HEK293T (cell line): ENCODE measurements around the gene CRY2.

Source experiments
- CTCF ChIA-PET: fragments of 350-600 bp; formaldehyde crosslinking; extraction: SDS; loops from one replicate; lab custom pipeline; 2021; ENCODE audit warnings: antibody characterized with exemption, inconsistent platforms; lab: Yijun Ruan, JAX
- POLR2A ChIA-PET: fragments of 350-600 bp; formaldehyde crosslinking; extraction: SDS; loops from one replicate; lab custom pipeline; 2020; ENCODE audit warnings: antibody characterized with exemption, inconsistent platforms; lab: Yijun Ruan, JAX
- DNase-seq: peaks from one replicate; pipeline ENCODE4 v3.0.0; 2012; ENCODE audit warnings: mixed read lengths; ENCODE audit errors: extremely low spot score
- ARNT ChIP-seq: fragments of 450-650 bp; IDR thresholded peaks from 2 replicates; pipeline ENCODE4 v1.6.1; 2017; ENCODE audit warnings: mild to moderate bottlenecking
- BHLHE40 ChIP-seq: fragments of 450-650 bp; IDR thresholded peaks from 2 replicates; pipeline ENCODE4 v1.6.1; 2016; ENCODE audit warnings: mild to moderate bottlenecking, moderate library complexity, borderline replicate concordance
- CTBP1 ChIP-seq: fragments of 450-650 bp; IDR thresholded peaks from 2 replicates; pipeline ENCODE4 v1.6.1; 2016; ENCODE audit warnings: borderline replicate concordance
- ELF4 ChIP-seq: fragments of 450-650 bp; IDR thresholded peaks from 2 replicates; pipeline ENCODE4 v1.6.1; 2017; ENCODE audit warnings: antibody characterized with exemption
- FOXA1 ChIP-seq: fragments of 450-650 bp; IDR thresholded peaks from 2 replicates; pipeline ENCODE4 v1.6.1; 2016; ENCODE audit warnings: mild to moderate bottlenecking
- FOXK2 ChIP-seq: fragments of 450-650 bp; IDR thresholded peaks from 2 replicates; pipeline ENCODE4 v1.6.1; 2016; ENCODE audit warnings: mild to moderate bottlenecking
- FOXM1 ChIP-seq: fragments of 450-650 bp; IDR thresholded peaks from 2 replicates; pipeline ENCODE4 v1.6.1; 2017; ENCODE audit warnings: mild to moderate bottlenecking, borderline replicate concordance
- HDGF ChIP-seq: fragments of 450-650 bp; IDR thresholded peaks from 2 replicates; pipeline ENCODE4 v1.6.1; 2017; ENCODE audit warnings: antibody characterized with exemption, borderline replicate concordance
- L3MBTL2 ChIP-seq: fragments of 450-650 bp; conservative IDR thresholded peaks from 2 replicates; pipeline ENCODE4 v1.6.1; 2016; ENCODE audit warnings: mild to moderate bottlenecking
- LEF1 ChIP-seq: fragments of 450-650 bp; IDR thresholded peaks from 2 replicates; pipeline ENCODE4 v1.6.1; 2017; ENCODE audit warnings: mild to moderate bottlenecking, borderline replicate concordance
- NFRKB ChIP-seq: fragments of 450-650 bp; IDR thresholded peaks from 2 replicates; pipeline ENCODE4 v1.6.1; 2016; ENCODE audit warnings: mild to moderate bottlenecking, moderate library complexity
- SP1 ChIP-seq: fragments of 450-650 bp; IDR thresholded peaks from 2 replicates; pipeline ENCODE4 v1.6.1; 2017
- SUZ12 ChIP-seq: fragments of 450-650 bp; IDR thresholded peaks from 2 replicates; pipeline ENCODE4 v1.6.1; 2016; ENCODE audit warnings: mild to moderate bottlenecking
- TARDBP ChIP-seq: fragments of 450-650 bp; IDR thresholded peaks from 2 replicates; pipeline ENCODE4 v1.6.1; 2016
- ZNF384 ChIP-seq: fragments of 450-650 bp; IDR thresholded peaks from 2 replicates; pipeline ENCODE4 v1.6.1; 2016
- TF ChIP-seq, protein P1 (sequence below): fragments of 450-650 bp; IDR thresholded peaks from 2 replicates; pipeline ENCODE4 v1.6.1; 2016

CRY2 gene

DNA sequence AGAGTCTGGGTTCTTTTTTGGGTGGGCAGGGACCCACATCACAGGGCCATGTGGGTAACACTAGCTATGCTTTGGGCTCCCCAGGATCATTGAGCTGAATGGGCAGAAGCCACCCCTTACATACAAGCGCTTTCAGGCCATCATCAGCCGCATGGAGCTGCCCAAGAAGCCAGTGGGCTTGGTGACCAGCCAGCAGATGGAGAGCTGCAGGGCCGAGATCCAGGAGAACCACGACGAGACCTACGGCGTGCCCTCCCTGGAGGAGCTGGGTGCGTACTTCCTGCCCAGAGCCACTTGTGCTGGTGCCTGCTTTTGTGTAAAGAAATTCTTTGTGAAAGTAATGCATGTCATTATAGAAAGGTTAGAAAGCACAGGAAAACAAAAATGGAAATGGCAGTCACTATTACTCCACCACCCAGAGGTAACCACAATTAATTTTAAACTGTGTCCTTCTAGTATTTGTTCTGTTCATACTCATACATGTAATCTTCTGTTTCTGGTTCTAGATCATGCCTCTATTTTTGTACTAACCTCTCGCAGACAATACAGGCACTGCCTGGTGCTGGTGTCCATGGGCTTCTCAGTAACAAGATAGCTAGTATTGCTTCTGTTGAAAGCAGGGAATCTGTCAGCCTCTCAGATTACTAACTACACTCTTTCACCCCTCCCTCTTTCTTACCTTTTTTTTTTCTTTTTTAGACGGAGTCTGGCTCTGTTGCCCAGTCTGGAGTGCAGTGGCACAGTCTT, 13.7 kb downstream of the CRY2 start:
- TF ChIP-seq FOXK2, result no peak
- no peak for TF ChIP-seq CTBP1
- TF ChIP-seq FOXA1, result no peak
- no peak for TF ChIP-seq FOXM1
- TF ChIP-seq, protein P1, sequence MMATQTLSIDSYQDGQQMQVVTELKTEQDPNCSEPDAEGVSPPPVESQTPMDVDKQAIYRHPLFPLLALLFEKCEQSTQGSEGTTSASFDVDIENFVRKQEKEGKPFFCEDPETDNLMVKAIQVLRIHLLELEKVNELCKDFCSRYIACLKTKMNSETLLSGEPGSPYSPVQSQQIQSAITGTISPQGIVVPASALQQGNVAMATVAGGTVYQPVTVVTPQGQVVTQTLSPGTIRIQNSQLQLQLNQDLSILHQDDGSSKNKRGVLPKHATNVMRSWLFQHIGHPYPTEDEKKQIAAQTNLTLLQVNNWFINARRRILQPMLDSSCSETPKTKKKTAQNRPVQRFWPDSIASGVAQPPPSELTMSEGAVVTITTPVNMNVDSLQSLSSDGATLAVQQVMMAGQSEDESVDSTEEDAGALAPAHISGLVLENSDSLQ, result no peak
- no peak for TF ChIP-seq L3MBTL2
- no peak for TF ChIP-seq ZNF384
- no peak for TF ChIP-seq SUZ12
- TF ChIP-seq LEF1, result no peak
- no peak for TF ChIP-seq SP1
- TF ChIP-seq ELF4, result no peak
- no peak for TF ChIP-seq BHLHE40
- no peak for TF ChIP-seq HDGF
- TF ChIP-seq NFRKB, result no peak
- no peak for TF ChIP-seq ARNT
- no peak for TF ChIP-seq TARDBP
- CTCF ChIA-PET, result interaction anchor here (0.5 to 1.7 kb wide), 2 partner anchors 11 to 453 kb away, joined by 3 to 6 read pairs; no protein-coding TSS in a partner anchor
- POLR2A ChIA-PET, result interaction anchor here (0.7 kb wide), 1 partner anchor 15 kb away, joined by 3 read pairs; no protein-coding TSS in a partner anchor
- no peak for DNase-seq

DNA sequence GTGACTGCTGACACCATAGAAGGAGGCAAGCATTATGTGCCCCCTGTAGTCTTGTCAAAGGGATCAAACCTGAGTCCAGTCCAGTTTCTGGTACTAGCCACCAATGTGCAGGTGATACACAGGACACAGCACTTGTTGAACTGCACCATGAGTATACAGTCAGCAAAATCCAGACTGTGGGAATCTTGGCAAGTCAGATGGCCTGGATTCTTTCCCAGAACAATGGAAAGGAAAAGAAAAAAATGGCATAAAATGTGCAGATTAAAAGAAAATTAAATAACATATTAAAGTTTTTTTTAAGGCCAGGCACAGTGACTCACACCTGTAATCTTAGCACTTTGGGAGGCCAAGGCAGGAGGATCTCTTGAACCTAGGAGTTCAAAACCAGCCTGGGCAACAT, 16.8 kb downstream of the CRY2 start:
- POLR2A ChIA-PET, result no interaction called here
- TF ChIP-seq SUZ12 (no peak), BHLHE40 (no peak), SP1 (no peak), ELF4 (no peak), ARNT (no peak), FOXK2 (no peak), LEF1 (no peak), L3MBTL2 (no peak), FOXA1 (no peak), FOXM1 (no peak), ZNF384 (no peak), NFRKB (no peak)
- TF ChIP-seq, protein P1, result no peak
- no peak for DNase-seq
- CTCF ChIA-PET, result interaction anchor here (1.5 kb wide), 1 partner anchor 8 kb away, joined by 6 read pairs; no protein-coding TSS in a partner anchor

- no peak for TF ChIP-seq ZNF384
- TF ChIP-seq FOXA1, result no peak
- no peak for TF ChIP-seq FOXK2
- no peak for TF ChIP-seq BHLHE40
- TF ChIP-seq FOXM1, result no peak
- no peak for TF ChIP-seq SUZ12
- no peak for TF ChIP-seq LEF1
- TF ChIP-seq CTBP1, result no peak
- TF ChIP-seq SP1, result no peak
- TF ChIP-seq ELF4, result no peak
- no peak for TF ChIP-seq TARDBP
- TF ChIP-seq HDGF, result no peak
- no peak for TF ChIP-seq ARNT
- TF ChIP-seq L3MBTL2, result no peak
- TF ChIP-seq, protein P1, result no peak
- no peak for TF ChIP-seq NFRKB
- CTCF ChIA-PET, result no interaction called here
- DNase-seq, result no peak
- POLR2A ChIA-PET, result interaction anchor here (0.6 kb wide), 1 partner anchor 137 kb away, joined by 4 read pairs; no protein-coding TSS in a partner anchor
Measured at GRCh38 chr11:45869551-45869950, 22.3 kb downstream of the CRY2 start.

DNA sequence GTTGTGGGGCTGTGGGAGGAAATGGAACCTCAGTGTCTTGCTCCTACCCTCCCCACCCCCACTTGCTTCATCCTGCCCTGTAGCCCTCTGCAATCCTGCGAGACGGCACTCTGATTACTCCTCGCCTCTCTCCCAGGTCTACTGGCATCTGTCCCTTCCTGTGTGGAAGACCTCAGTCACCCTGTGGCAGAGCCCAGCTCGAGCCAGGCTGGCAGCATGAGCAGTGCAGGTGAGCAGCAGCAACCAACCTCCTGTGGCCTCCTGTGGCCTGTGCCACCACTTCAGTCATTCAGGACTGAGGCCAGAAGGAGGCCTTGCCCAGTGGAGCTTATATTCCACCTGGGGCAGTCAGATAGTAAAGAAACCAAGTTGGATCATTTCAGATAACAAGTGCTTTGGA, 23.4 kb downstream of the CRY2 start:
- POLR2A ChIA-PET, result interaction anchor here (0.6 to 0.8 kb wide), 2 partner anchors 10 to 52 kb away, joined by 3 read pairs; partner anchors contain the start of gene LARGE2

DNA sequence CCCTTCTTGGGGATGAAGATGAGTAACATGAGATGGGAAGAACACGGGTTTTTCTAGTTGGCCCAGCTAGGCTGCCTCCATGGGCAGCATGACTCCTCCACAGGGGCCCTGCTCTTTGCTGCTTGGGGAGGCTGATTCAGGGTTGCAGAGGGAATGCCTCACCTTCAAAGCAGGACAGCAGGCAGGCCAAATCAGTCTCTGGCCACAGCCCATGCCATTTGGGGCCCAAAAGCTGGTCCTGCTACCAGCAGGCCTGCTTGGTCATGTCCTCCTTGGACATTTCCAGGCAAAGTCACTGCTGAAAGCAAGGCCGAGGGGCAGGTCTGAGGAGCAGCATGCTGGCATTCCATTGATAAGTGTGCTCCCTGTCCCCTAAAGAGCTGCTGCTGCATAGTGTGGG, 24.4 kb downstream of the CRY2 start:
- DNase-seq, result no peak
- TF ChIP-seq HDGF, result no peak
- no peak for TF ChIP-seq ELF4
- TF ChIP-seq TARDBP, result no peak
- TF ChIP-seq CTBP1, result no peak
- no peak for TF ChIP-seq ZNF384
- no peak for TF ChIP-seq FOXK2
- no peak for TF ChIP-seq SP1
- TF ChIP-seq, protein P1, result no peak
- no peak for TF ChIP-seq LEF1
- no peak for TF ChIP-seq BHLHE40
- no peak for TF ChIP-seq FOXA1
- TF ChIP-seq NFRKB, result no peak
- TF ChIP-seq FOXM1, result no peak
- no peak for TF ChIP-seq ARNT
- TF ChIP-seq L3MBTL2, result no peak
- TF ChIP-seq SUZ12, result no peak
- ChIA-PET POLR2A (interaction anchor here (0.8 kb wide), 1 partner anchor 9 kb away, joined by 3 read pairs; no protein-coding TSS in a partner anchor), CTCF (interaction anchor here (1.1 to 2.4 kb wide), 6 partner anchors 8 to 134 kb away, joined by 3 to 14 read pairs (median 6); no protein-coding TSS in a partner anchor)

More for the DNA sequence above, 23.4 kb downstream of the CRY2 start:
- TF ChIP-seq SUZ12, result no peak
- TF ChIP-seq HDGF, result no peak
- TF ChIP-seq FOXM1, result no peak
- TF ChIP-seq CTBP1, result no peak
- TF ChIP-seq ARNT, result no peak
- no peak for DNase-seq
- CTCF ChIA-PET, result no interaction called here
